NCI-H1436 treated with DMSO at 0.1 percent for 48 hours (cell line): ENCODE results near the gene EPB42.
"Not testable (repeated sequence)": the region's sequence is repeated elsewhere in the genome, so short reads cannot be mapped to it uniquely, and the experiment has no call there.

Source experiments
- DNase-seq: peaks from one replicate; lab custom pipeline; 2025; lab: John Stamatoyannopoulos, UW

The EPB42 gene

GRCh38 chr15:43241100-43241499 is 20.3 kb upstream of the EPB42 start:
- no peak for DNase-seq

- no peak for DNase-seq
These were observed 19.1 kb upstream of the EPB42 start for GRCh38 chr15:43239732-43240491.

GRCh38 chr15:43238671-43239131 is 17.9 kb upstream of the EPB42 start:
- DNase-seq: no peak

- DNase-seq: no peak
These were observed 17.1 kb upstream of the EPB42 start for GRCh38 chr15:43237842-43238470.

- no peak for DNase-seq
These were observed 14.7 kb upstream of the EPB42 start for GRCh38 chr15:43235536-43235935.

GRCh38 chr15:43232289-43232874 is 11.6 kb upstream of the EPB42 start:
- no peak for DNase-seq

GRCh38 chr15:43230640-43231115 is 9.9 kb upstream of the EPB42 start:
- no peak for DNase-seq

- no peak for DNase-seq
These were observed 9.2 kb upstream of the EPB42 start for GRCh38 chr15:43229977-43230376.

- no peak for DNase-seq
These were observed 5.9 kb upstream of the EPB42 start for GRCh38 chr15:43226436-43227305.

GRCh38 chr15:43225950-43226255 is 5.1 kb upstream of the EPB42 start:
- not testable (repeated sequence) for DNase-seq

- DNase-seq: no peak
These were observed 4.6 kb upstream of the EPB42 start for GRCh38 chr15:43225201-43225949.

- DNase-seq: no peak
These were observed 604 bp upstream of the EPB42 start for GRCh38 chr15:43221422-43221821.

- no peak for DNase-seq
These were observed 589 bp downstream of the EPB42 start for GRCh38 chr15:43219929-43220928.

GRCh38 chr15:43218908-43219706 is 1.7 kb downstream of the EPB42 start:
- no peak for DNase-seq

GRCh38 chr15:43215961-43216360 is 4.9 kb downstream of the EPB42 start:
- DNase-seq: no peak

- DNase-seq: no peak
These were observed 6.1 kb downstream of the EPB42 start for GRCh38 chr15:43214592-43215295.

GRCh38 chr15:43214169-43214568 is 6.6 kb downstream of the EPB42 start:
- DNase-seq: no peak

GRCh38 chr15:43213466-43213865 is 7.4 kb downstream of the EPB42 start:
- no peak for DNase-seq

- DNase-seq: no peak
These were observed 7.9 kb downstream of the EPB42 start for GRCh38 chr15:43212951-43213350.
